NOMO-1 treated with dmso at 0.1 percent for 144 hours (cell line): Measurements from ENCODE around the gene SLC44A1.
"Not testable (repeated sequence)": the region's sequence is repeated elsewhere in the genome, so short reads cannot be mapped to it uniquely, and the experiment has no call there.

ENCODE experiments used
- DNase-seq: peaks from one replicate; lab custom pipeline; 2025; ENCODE audit not compliant: unreplicated experiment; lab: John Stamatoyannopoulos, UW

Gene SLC44A1

DNA sequence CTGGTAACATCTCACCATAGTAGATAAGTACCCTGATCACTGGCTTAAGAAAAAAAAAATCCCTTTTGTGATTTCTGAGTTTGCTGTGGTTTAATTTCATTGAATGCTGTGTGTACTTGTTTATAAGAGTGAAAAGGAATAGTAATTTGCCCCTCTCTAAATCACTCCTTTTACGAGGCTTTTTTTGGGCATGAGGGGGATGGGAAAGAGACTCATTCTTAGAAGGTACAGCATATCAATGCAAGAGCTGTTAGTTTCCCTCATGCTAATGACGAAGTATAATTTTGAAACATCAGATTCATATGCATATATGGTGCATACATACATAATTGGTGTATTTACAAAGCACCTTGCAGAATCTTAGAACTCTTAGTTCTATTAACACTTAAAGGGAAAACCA, 2.4 kb upstream of the SLC44A1 start:
- DNase-seq, result no peak

- DNase-seq, result no peak
These were observed 1.9 kb upstream of the SLC44A1 start for GRCh38 chr9:105242557-105242956.

DNA sequence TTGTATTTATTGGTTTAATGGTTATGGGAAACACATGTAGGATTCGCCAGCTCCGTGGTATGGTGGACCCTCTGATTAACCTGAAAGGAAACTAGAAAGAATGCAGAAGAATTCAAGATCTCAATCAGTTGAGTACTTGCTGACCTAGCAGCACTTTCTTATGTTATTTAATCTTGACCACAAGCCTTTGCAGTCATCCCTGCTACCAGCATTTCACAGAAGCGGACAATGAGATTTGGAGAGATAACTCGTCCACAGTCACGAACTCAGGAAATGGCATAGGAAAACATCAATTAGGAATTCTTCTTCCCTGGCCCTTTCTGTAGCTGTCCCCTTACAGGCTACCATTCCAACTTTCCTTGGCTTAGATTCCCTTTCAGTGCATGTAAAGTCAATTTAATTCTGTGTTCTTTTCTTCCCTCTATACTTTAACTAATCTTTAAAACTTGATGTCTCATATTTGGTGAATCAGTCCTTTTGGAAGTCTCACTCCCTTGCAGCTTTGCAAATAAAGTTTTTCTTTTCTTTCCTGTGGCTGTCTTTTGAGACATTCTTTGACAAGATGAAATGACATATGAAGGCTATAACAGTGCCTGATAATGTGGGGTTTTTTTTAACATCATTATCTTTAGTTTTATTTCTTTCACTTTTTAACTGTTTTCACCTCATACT, 1.3 kb upstream of the SLC44A1 start:
- no peak for DNase-seq

DNA sequence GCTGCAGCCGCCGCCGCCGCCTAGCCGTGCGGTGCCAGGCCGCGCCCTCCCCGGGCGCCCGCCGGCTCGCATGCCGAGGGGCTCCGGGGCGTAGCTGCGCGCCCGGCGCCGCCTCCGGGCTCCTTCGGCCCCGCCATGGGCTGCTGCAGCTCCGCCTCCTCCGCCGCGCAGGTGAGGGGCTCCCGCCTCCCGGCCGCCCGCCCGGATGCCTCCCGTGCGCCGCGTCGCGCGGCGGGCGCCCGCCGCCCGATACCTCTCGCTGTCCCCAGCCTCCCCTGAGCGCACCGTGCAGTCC, 230 bp downstream of the SLC44A1 start:
- no peak for DNase-seq

- peak; percentile 52 for DNase-seq
These were observed 809 bp downstream of the SLC44A1 start for GRCh38 chr9:105245029-105245890.

DNA sequence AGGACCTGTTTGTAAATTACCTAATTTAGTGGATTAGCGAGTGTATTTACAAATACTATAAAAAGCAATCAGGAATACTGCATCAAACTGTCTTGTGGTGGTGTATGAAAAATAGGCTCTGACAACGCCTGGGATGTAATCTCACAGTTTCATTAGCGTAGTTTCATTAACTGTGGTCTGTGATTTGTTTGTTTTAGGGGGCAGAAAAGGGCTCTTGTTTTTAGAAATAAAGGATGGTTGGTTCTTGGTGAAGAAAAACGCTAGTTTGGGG, 1.4 kb downstream of the SLC44A1 start:
- DNase-seq, result no peak

DNA sequence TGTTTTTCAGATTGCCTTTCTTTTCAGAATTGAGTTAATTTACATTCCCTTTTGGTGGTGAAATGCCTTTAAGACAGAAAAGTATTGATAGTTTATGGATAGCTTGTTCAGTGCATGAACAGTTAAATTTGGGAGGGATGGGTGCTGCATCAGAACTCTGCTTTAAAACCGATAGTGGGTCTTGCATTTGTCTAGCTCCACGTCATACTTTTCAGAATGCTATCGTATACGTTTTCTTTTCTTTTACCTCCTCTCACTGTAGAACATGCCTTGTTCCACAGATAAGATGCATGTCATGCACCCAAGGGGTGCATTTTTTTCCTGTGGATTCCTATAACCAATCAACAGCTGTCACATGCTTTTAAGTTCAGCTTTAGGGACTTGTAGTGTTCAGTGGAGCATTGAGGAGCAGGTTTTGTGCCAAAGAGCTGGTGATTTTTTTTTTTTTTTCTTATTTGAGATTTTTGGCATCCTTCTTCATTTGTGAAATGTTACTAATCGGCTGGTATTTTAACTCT, 2.3 kb downstream of the SLC44A1 start:
- no peak for DNase-seq

DNA sequence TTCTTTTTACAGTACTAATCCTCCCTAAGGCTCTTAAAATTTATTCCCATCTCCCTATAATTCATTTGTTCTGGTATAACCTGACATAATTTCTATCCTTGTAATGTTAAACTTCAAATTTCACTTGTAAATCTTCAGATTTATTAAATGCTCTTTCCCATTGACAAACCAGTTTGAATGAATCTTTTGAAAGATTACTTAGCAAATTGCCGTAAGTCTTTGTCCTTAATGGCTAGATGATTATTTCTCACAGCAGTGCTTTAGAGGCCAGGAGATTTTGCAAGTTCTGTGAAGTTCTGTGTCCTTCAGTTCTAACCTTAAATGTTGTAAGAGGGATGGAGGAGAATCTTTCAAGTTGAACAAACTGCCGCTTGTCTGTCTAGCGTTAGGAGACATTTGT, 4.2 kb downstream of the SLC44A1 start:
- no peak for DNase-seq

GRCh38 chr9:105251133-105251532, 6.7 kb downstream of the SLC44A1 start:
- no peak for DNase-seq

DNA sequence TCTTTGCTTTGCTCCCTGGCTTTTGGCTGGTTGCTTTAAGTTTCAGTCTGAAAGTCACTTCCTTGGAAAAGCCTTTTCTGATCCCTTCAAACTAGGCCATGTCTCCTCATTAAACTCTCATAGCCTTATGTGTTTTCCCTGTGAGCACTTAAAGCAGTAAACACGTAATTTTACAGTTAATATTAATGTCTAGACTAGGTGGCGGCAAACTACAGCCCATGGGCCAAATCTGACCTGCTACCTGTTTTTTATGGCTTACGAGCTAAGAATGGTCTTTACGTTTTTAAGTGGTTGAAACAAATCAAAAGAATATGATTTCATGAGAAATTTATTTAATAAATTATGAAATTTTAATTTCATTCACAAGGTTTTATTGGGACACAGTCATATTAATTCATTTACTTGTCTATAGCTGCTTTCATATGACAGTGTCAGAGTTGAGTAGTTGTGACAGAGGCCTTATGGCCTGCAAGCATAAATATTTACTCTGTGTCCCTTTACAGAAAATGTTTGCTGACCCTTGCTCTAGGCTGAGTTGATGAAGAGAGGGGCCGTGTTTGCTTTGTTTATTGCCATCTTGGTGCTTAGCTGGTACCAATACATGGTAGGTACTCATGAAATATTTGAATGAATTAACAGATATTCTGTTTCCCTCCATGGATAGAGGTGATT, 7.4 kb downstream of the SLC44A1 start:
- DNase-seq, result no peak

GRCh38 chr9:105252405-105252756, 7.9 kb downstream of the SLC44A1 start:
- no peak for DNase-seq

DNA sequence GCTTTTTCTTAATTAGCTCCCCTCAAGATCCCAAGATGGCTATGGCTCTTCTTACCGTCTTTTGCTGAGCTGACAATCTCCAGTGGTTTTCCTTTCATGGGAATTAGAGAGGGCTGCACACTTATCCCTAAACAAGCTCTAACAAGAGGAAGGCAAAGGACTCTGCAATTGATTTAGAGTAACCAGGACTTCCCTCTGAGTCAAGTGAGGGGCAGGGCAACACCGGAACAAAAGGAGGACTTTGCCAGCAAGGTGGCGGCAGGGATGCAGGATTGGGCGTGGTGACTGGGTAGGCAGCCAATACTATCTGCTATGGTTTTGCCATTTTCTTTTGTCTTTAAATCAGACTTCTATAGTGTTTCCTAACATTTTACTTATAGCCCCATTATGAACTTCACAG, 9.8 kb downstream of the SLC44A1 start:
- no peak for DNase-seq

- peak; percentile 42 for DNase-seq
These were observed 11.0 kb downstream of the SLC44A1 start for GRCh38 chr9:105255421-105255820.

DNA sequence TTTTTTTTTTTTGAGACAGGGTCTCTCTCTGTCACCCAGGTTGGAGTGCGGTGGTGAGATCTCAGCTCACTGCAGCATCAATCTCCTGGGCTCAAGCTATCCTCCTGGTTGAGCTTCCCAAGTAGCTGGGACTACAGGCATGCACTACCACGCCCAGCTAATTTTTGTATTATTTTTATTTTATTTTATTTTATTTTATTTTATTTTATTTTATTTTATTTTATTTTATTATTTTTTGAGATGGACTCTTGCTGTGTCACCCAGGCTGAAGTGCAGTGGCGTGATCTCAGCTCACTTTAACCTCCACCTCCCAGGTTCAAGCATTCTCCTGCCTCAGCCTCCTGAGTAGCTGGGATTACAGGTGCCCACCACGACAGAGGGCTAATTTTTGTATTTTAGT, 12.1 kb downstream of the SLC44A1 start:
- not testable (repeated sequence) for DNase-seq

- no peak for DNase-seq
These were observed 13.4 kb downstream of the SLC44A1 start for GRCh38 chr9:105257809-105258208.

- no peak for DNase-seq
These were observed 13.8 kb downstream of the SLC44A1 start for GRCh38 chr9:105258225-105258737.

GRCh38 chr9:105259274-105259673, 14.8 kb downstream of the SLC44A1 start:
- no peak for DNase-seq

- no peak for DNase-seq
These were observed 15.5 kb downstream of the SLC44A1 start for GRCh38 chr9:105259731-105260612.

DNA sequence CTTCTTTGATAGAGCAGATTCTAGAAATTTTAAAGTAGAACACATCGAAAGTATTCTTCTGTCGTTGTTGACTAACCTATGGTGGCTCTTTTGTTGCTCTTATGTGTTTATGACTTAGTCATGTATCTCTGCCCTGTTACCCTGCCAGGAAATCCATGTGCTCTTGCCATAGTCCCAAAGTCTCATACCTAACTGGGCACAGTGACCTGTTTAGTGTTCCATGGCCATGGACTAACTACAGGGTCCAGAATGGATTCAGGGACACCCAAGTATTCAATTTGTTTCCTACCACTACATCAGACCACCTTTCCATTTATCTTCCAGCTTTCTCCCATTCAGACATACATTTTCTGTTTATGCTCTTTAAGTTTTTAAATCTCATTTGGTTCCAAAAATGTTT, 18.0 kb downstream of the SLC44A1 start:
- DNase-seq, result no peak

DNA sequence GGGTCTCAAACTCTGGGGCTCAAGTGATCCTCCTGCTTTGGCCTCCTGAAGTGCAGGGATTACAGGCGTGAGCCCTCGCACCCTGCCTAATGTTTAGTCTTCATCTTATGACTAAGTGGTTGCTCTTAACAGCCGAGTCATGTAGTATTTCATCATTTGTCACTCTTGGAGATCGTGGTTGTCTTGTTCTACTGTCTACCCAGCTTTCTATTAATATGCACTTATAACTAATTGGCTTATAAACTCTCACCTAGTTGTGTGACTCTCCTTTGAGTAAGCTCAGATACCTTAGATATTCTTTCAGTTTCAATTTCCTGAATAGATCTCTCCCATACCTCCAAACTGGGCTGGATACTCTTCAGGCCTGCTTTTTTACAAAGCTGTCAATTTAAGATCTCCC, 19.9 kb downstream of the SLC44A1 start:
- no peak for DNase-seq

DNA sequence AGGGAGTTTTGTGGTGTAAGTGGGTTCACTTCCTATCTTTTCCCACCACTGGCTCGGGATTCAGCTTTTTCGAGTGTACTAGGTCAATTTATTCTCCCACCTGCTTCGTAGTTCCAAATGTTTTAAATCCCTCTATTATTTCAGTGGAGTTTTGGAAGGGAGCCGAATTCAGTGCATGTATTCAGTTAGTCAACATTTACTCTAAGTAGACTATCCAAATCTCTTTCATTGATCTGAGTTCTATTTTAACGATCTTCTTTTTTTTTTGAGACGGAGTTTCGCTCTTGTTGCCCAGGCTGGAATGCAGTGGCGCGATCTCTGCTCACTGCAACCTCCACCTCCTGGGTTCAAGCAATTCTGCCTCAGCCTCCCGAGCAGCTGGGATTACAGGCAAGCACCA, 23.8 kb downstream of the SLC44A1 start:
- not testable (repeated sequence) for DNase-seq
